ENCODE data around the gene TET2. TPM values are rescaled to one million over a fixed set of nuclear protein-coding genes. Genes with fewer than 3 reads are reported as not detected.

TET2 gene
- total and polyA plus RNA-seq, 2 of the 4 experiments (the other 2 are of a cell fraction) = 5.6 to 25.3 TPM

GRCh38 chr4:105194328-105195231, 47.9 kb downstream of the TET2 start:
- Histone ChIP-seq H3K14ac (replicated peaks; ENCODE audit: low read depth, low read length) (no peak overlapping the region), H3K4me3 (ENCODE audit: insufficient read depth, low read depth, low read length) (no peak overlapping the region), H2BK5ac (ENCODE audit: low read depth, low read length, poor library complexity, severe bottlenecking) (peak overlapping the region; percentile 93), H3K9me1 (ENCODE audit: insufficient read depth, low read length) (peaks cover 3% of the 10 kb centered on the region), H2AK9ac (replicated peaks; ENCODE audit: low read depth, low read length, poor library complexity) (no peak overlapping the region), H3K79me1 (ENCODE audit: low read depth in 1 of 2, low read length in 2 of 2) (peaks cover 17 to 34% of the 10 kb centered on the region in 2 experiments), H4K91ac (ENCODE audit: insufficient read depth, low read depth, low read length) (no peak overlapping the region), H3K36me3 (ENCODE audit: control insufficient read depth, insufficient read depth, low read length) (peaks cover 5% of the 10 kb centered on the region), H3K9ac (ENCODE audit: low read depth, low read length) (no peak overlapping the region), H3K4ac (ENCODE audit: low read depth, low read length) (no peak overlapping the region), H4K8ac (ENCODE audit: low read depth in 2 of 2, low read length in 2 of 2) (no peak overlapping the region; a peak in 1 of 4 replicates), H4K5ac (ENCODE audit: low read depth, low read length) (peak overlapping the region; percentile 60; the same call in 1 of the 2 replicates), H3K9me3 (ENCODE audit: control insufficient read depth, insufficient read depth, low read length) (no peaks in the 10 kb centered on the region), H2BK20ac (ENCODE audit: low read depth, low read length) (0 out of 2 replicates have a peak overlapping the region, but pooled peaks have one; percentile 16), H4K20me1 (ENCODE audit: insufficient read depth, low read length) (no peaks in the 10 kb centered on the region), H2AK5ac (ENCODE audit: low read depth, low read length) (no peak overlapping the region), H2BK120ac (ENCODE audit: low read depth, low read length) (no peak overlapping the region), H3K4me1 (ENCODE audit: control insufficient read depth, insufficient read depth, low read length) (peaks cover 8% of the 10 kb centered on the region), H3K4me2 (ENCODE audit: low read depth, low read length) (peak overlapping the region; percentile 78), H2BK15ac (ENCODE audit: low read depth, low read length) (no peak overlapping the region), H2AFZ (replicated peaks; ENCODE audit: low read length, poor library complexity) (no peak overlapping the region), H3K23ac (ENCODE audit: low read depth, low read length) (no peak overlapping the region), H3K56ac (ENCODE audit: extremely low read depth, insufficient read depth, low read length) (peak overlapping the region; percentile 52; the same call in 1 of the 2 replicates), H3K18ac (ENCODE audit: low read depth, low read length) (peak overlapping the region; percentile 45; the same call in 1 of the 2 replicates), H3K27me3 (ENCODE audit: control insufficient read depth, insufficient read depth, low read length) (no peaks in the 10 kb centered on the region), H3K27ac (ENCODE audit: insufficient read depth, low read length) (peak overlapping the region; percentile 61; the same call in 1 of the 2 replicates)
- POLR2A ChIA-PET (ENCODE audit: unreplicated experiment) = no interaction called here
- BruUV-seq (replicated peaks) = no TSS peak
- in situ Hi-C loops (cut with MboI; ENCODE audit: low sequenced_read_pairs) = no loop called here
- dilution Hi-C loops (cut with HindIII; ENCODE audit: low sequenced_read_pairs, unreplicated experiment) = no loop called here
- CTCF ChIA-PET = interaction anchor here (0.6 to 1.0 kb wide), 3 partner anchors 15 to 32 kb away, joined by 3 to 4 read pairs (median 3); no protein-coding TSS in a partner anchor
- DNase-seq (peak; percentile 79), ATAC-seq (ENCODE audit: low read depth) (peak; percentile 87)
- TF ChIP-seq MAZ (IDR thresholded peaks at IDR 0.05; ENCODE audit: borderline replicate concordance, low read depth, low read length) (no peak), FOS (IDR thresholded peaks at IDR 0.05; ENCODE audit: low read depth, low read length) (0 out of 2 replicates have a peak, but pooled peaks have one; percentile 32)
- intact Hi-C loops (cut with micrococcal nuclease) = loop anchor here (5.0 kb wide), 2 partner anchors 47 to 278 kb away; partner anchors contain the start of genes PPA2 and TET2
